D341Med (cell line): Measurements from ENCODE around the gene NOCT.
"Not testable (repeated sequence)": the region's sequence is repeated elsewhere in the genome, so short reads cannot be mapped to it uniquely, and the experiment has no call there.

ENCODE experiments used
- DNase-seq: peaks from one replicate; pipeline ENCODE4 v3.0.0; 2012; ENCODE audit warnings: low spot score

NOCT gene

GRCh38 chr4:139011225-139011950 is 4.2 kb upstream of the NOCT start:
- no peak for DNase-seq

- DNase-seq, result peak; percentile 46
Measured at GRCh38 chr4:139014371-139015268, 961 bp upstream of the NOCT start.

- DNase-seq, result no peak
Measured at GRCh38 chr4:139015948-139016471, 429 bp downstream of the NOCT start.

GRCh38 chr4:139017861-139018260 is 2.3 kb downstream of the NOCT start:
- no peak for DNase-seq

- no peak for DNase-seq
Measured at GRCh38 chr4:139018501-139018900, 2.9 kb downstream of the NOCT start.

GRCh38 chr4:139018971-139019758 is 3.6 kb downstream of the NOCT start:
- DNase-seq, result peak; percentile 54

- DNase-seq, result peak; percentile 49
Measured at GRCh38 chr4:139020384-139020783, 4.8 kb downstream of the NOCT start.

GRCh38 chr4:139021071-139021470 is 5.5 kb downstream of the NOCT start:
- not testable (repeated sequence) for DNase-seq

GRCh38 chr4:139022835-139023234 is 7.3 kb downstream of the NOCT start:
- no peak for DNase-seq

- no peak for DNase-seq
Measured at GRCh38 chr4:139024686-139025085, 9.1 kb downstream of the NOCT start.

- no peak for DNase-seq
Measured at GRCh38 chr4:139025841-139026240, 10.3 kb downstream of the NOCT start.

GRCh38 chr4:139027776-139028175 is 12.2 kb downstream of the NOCT start:
- no peak for DNase-seq

GRCh38 chr4:139028191-139028661 is 12.6 kb downstream of the NOCT start:
- no peak for DNase-seq

GRCh38 chr4:139029866-139030363 is 14.3 kb downstream of the NOCT start:
- DNase-seq, result not testable (repeated sequence)

GRCh38 chr4:139030614-139031235 is 15.1 kb downstream of the NOCT start:
- peak; percentile 81 for DNase-seq

- DNase-seq, result no peak
Measured at GRCh38 chr4:139035650-139036049, 20.1 kb downstream of the NOCT start.

- peak; percentile 46 for DNase-seq
Measured at GRCh38 chr4:139036885-139037284, 21.3 kb downstream of the NOCT start.

- DNase-seq, result no peak
Measured at GRCh38 chr4:139038874-139039443, 23.4 kb downstream of the NOCT start.

- peak; percentile 53 for DNase-seq
Measured at GRCh38 chr4:139042981-139043460, 27.4 kb downstream of the NOCT start.

GRCh38 chr4:139044291-139044690 is 28.7 kb downstream of the NOCT start:
- no peak for DNase-seq

- no peak for DNase-seq
Measured at GRCh38 chr4:139048026-139048425, 32.4 kb downstream of the NOCT start.
